ENCODE measurements around the gene OPA1. TPM values are rescaled to one million over a fixed set of nuclear protein-coding genes. Genes with fewer than 3 reads are reported as not detected.

OPA1 gene
- total RNA-seq, 2 experiments from 2014 or later: 43.2 to 57.3 TPM

- POLR2A ChIA-PET: interaction anchor here (0.8 kb wide), 1 partner anchor 15 kb away, joined by 3 read pairs; no protein-coding TSS in a partner anchor
- H3K4me3 ChIP-seq (ENCODE audit: low read depth, low read length, poor library complexity, severe bottlenecking): no peak overlapping the region
- H2AFZ ChIP-seq (ENCODE audit: low read length): no peak overlapping the region
- H3K9me2 ChIP-seq (ENCODE audit: insufficient read depth, low read length): no peaks in the 10 kb centered on the region
- intact Hi-C loops (cut with micrococcal nuclease; ENCODE audit: unreplicated experiment): no loop called here
- no peak overlapping the region for H3K4me2 ChIP-seq (ENCODE audit: low read length)
- no peak for TF ChIP-seq CTCF (conservative IDR thresholded peaks at IDR 0.05; ENCODE audit: low read length)
- no peak for TF ChIP-seq EZH2phosphoT487 (IDR thresholded peaks at IDR 0.05; ENCODE audit: borderline replicate concordance, low read depth, low read length)
- H4K20me1 ChIP-seq (ENCODE audit: insufficient read depth, low read length): no peaks in the 10 kb centered on the region
- no peaks in the 10 kb centered on the region for H3K4me1 ChIP-seq (ENCODE audit: insufficient read depth, low read length, poor library complexity, severe bottlenecking)
- no peaks in the 10 kb centered on the region for H3K79me2 ChIP-seq (ENCODE audit: insufficient read depth, low read depth, low read length)
- no peak overlapping the region for H3K27ac ChIP-seq (ENCODE audit: low read depth, low read length, poor library complexity, severe bottlenecking)
- no TSS peak for BruUV-seq (replicated peaks)
- H3K36me3 ChIP-seq (ENCODE audit: insufficient read depth, low read length): peaks cover 35% of the 10 kb centered on the region
- DNase-seq (ENCODE audit: low spot score): no peak
- CTCF ChIA-PET (ENCODE audit: unreplicated experiment): no interaction called here
- H3K9me3 ChIP-seq (ENCODE audit: low read length): no peaks in the 10 kb centered on the region
These were observed 47.2 kb downstream of the OPA1 start for GRCh38 chr3:193640165-193640715.

- no peaks in the 10 kb centered on the region for H3K4me1 ChIP-seq (ENCODE audit: insufficient read depth, low read length, poor library complexity, severe bottlenecking)
- no peak overlapping the region for H2AFZ ChIP-seq (ENCODE audit: low read length)
- ChIA-PET CTCF (ENCODE audit: unreplicated experiment) (no interaction called here), POLR2A (interaction anchor here (0.8 kb wide), 1 partner anchor 15 kb away, joined by 3 read pairs; no protein-coding TSS in a partner anchor)
- no peaks in the 10 kb centered on the region for H3K9me2 ChIP-seq (ENCODE audit: insufficient read depth, low read length)
- H3K4me3 ChIP-seq (ENCODE audit: low read depth, low read length, poor library complexity, severe bottlenecking): no peak overlapping the region
- no peaks in the 10 kb centered on the region for H4K20me1 ChIP-seq (ENCODE audit: insufficient read depth, low read length)
- H3K36me3 ChIP-seq (ENCODE audit: insufficient read depth, low read length): peaks cover 39% of the 10 kb centered on the region
- no peak for DNase-seq (ENCODE audit: low spot score)
- no peaks in the 10 kb centered on the region for H3K9me3 ChIP-seq (ENCODE audit: low read length)
- H3K79me2 ChIP-seq (ENCODE audit: insufficient read depth, low read depth, low read length): no peaks in the 10 kb centered on the region
- no peak overlapping the region for H3K27ac ChIP-seq (ENCODE audit: low read depth, low read length, poor library complexity, severe bottlenecking)
- intact Hi-C loops (cut with micrococcal nuclease; ENCODE audit: unreplicated experiment): no loop called here
- no peak overlapping the region for H3K4me2 ChIP-seq (ENCODE audit: low read length)
- no TSS peak for BruUV-seq (replicated peaks)
- no peak for TF ChIP-seq EZH2phosphoT487 (IDR thresholded peaks at IDR 0.05; ENCODE audit: borderline replicate concordance, low read depth, low read length)
- TF ChIP-seq CTCF (conservative IDR thresholded peaks at IDR 0.05; ENCODE audit: low read length): no peak
These were observed 47.9 kb downstream of the OPA1 start for GRCh38 chr3:193640728-193641439.

- Histone ChIP-seq H3K4me2 (ENCODE audit: low read length) (no peak overlapping the region), H2AFZ (ENCODE audit: low read length) (no peak overlapping the region), H3K9me2 (ENCODE audit: insufficient read depth, low read length) (no peaks in the 10 kb centered on the region), H3K4me1 (ENCODE audit: insufficient read depth, low read length, poor library complexity, severe bottlenecking) (no peaks in the 10 kb centered on the region), H3K9me3 (ENCODE audit: low read length) (no peaks in the 10 kb centered on the region), H3K4me3 (ENCODE audit: low read depth, low read length, poor library complexity, severe bottlenecking) (no peak overlapping the region), H4K20me1 (ENCODE audit: insufficient read depth, low read length) (no peaks in the 10 kb centered on the region), H3K79me2 (ENCODE audit: insufficient read depth, low read depth, low read length) (no peaks in the 10 kb centered on the region), H3K27ac (ENCODE audit: low read depth, low read length, poor library complexity, severe bottlenecking) (no peak overlapping the region), H3K36me3 (ENCODE audit: insufficient read depth, low read length) (peaks cover 38% of the 10 kb centered on the region)
- ChIA-PET POLR2A (interaction anchor here (0.8 kb wide), 1 partner anchor 16 kb away, joined by 3 read pairs; no protein-coding TSS in a partner anchor), CTCF (ENCODE audit: unreplicated experiment) (no interaction called here)
- intact Hi-C loops (cut with micrococcal nuclease; ENCODE audit: unreplicated experiment): no loop called here
- no TSS peak for BruUV-seq (replicated peaks)
- DNase-seq (ENCODE audit: low spot score): no peak
- TF ChIP-seq EZH2phosphoT487 (IDR thresholded peaks at IDR 0.05; ENCODE audit: borderline replicate concordance, low read depth, low read length) (no peak), CTCF (conservative IDR thresholded peaks at IDR 0.05; ENCODE audit: low read length) (no peak)
These were observed 48.4 kb downstream of the OPA1 start for GRCh38 chr3:193641440-193641775.
